HG03565 (cell line): Measurements from ENCODE around the gene A2ML1.
"Not testable (repeated sequence)": the region's sequence is repeated elsewhere in the genome, so short reads cannot be mapped to it uniquely, and the experiment has no call there.

Experiments
- ATAC-seq: cut with Tn5 transposase; IDR thresholded peaks from one replicate; pipeline ENCODE4 v1.9.1; 2021; ENCODE audit warnings: mild to moderate bottlenecking, moderate library complexity; ENCODE audit not compliant: unreplicated experiment

The A2ML1 gene

GRCh38 chr12:8847435-8847834, 25.0 kb downstream of the A2ML1 start:
- no peak for ATAC-seq

GRCh38 chr12:8849876-8850275, 27.5 kb downstream of the A2ML1 start:
- no peak for ATAC-seq

- no peak for ATAC-seq
These were observed 29.7 kb downstream of the A2ML1 start for GRCh38 chr12:8852119-8852518.

DNA sequence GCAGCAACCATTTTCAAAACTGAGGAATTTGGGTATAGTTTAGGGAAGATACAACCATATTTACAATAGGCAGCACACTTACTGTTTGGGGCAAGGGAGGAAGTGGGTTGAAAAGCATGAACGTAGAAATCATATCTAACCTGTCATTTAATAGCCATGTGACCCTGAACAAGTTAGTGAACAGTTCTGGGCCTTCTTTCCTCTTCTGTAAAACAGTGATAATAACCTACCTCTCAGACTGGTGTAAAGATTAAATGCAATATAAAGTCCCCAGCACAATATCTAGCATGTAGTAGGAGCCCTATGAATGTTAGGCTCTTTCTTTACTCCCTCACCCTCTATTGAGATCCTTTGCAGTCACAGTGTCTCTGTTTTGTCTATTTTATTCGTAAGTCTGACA, 33.5 kb downstream of the A2ML1 start:
- ATAC-seq: no peak

- ATAC-seq: not testable (repeated sequence)
These were observed 37.0 kb downstream of the A2ML1 start for GRCh38 chr12:8859448-8859847.

DNA sequence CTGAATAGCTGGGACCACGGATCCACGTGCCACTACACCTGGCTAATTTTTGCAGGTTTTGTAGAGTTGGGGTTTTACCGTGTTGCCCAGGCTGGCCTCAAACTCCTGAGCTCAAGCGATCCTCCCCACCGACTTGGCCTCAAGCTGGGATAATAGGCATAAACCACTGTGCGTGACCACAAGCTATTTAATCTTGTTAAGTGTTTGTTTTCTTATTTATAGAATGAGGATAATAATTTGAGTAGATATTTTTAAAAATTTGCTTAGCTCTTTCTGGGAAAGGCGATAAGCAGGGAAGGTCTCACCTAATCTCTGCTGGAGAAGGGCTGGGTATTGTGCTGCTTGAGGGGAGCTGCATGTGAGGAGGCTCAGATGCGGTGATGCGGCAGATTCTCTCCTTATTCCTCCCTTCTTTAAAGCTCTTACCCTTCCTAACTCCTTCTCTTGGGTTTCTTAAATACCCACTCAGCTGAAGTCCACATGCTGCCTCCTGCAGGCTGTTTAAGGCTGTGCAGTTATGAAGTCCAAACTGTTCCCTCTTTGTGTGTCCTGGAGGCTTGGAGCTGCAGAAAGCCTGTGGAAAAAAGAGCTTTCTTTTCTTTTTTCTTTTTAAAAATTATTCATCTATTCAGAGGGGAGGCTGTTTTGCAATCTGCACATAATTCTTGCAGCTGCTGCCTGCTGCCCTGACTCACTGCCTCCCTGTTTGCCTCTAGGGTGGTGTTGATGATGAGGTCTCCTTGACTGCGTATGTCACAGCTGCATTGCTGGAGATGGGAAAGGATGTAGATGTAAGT, 37.9 kb downstream of the A2ML1 start:
- ATAC-seq: no peak

DNA sequence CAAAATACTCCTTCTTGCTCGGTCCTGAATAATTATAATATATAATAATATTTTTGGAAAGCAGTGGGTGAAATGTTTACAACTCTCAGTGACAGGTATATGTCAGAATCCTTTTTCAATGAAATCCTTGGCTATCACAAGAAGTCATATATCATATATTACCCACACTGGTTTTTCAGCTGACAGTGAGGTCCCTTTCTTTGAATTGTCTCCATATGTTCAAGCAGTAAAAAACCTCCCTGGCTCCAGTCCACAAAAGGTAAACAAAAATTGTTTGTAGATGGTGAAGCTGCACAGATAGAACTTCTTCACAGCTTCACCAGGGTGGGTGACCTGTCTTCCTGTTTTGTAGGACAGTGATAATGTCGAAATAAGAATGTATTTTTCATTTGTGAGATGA, 44.0 kb downstream of the A2ML1 start:
- no peak for ATAC-seq

DNA sequence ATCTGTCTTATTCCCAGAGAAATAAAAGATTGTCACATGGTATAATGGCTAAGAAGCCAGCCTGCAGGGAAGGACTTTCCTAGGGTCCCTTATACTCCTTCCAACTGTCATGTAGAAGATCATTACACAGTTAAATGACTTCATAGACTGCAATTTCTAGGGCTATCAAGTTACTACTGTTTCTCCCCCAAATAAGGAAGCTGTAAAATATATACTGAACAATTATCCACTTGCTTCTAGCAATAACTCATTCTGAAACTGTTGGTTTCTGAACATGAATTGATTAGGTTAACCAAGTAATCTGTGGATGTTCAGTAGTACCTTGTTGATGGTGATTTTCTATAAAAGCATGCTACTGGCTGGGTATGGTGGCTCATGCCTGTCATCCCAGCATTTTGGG, 44.6 kb downstream of the A2ML1 start:
- no peak for ATAC-seq

DNA sequence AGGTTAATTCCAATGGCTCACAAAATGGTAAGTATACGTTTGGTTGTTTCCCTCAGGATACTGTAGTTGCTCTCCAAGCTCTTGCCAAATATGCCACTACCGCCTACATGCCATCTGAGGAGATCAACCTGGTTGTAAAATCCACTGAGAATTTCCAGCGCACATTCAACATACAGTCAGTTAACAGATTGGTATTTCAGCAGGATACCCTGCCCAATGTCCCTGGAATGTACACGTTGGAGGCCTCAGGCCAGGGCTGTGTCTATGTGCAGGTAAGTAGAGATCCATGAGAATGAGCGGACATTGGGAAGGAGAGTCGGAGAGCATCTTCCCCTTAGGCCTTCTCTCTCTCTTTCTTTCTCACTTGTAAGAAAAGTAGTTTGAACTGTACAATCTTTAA, 45.4 kb downstream of the A2ML1 start:
- no peak for ATAC-seq

DNA sequence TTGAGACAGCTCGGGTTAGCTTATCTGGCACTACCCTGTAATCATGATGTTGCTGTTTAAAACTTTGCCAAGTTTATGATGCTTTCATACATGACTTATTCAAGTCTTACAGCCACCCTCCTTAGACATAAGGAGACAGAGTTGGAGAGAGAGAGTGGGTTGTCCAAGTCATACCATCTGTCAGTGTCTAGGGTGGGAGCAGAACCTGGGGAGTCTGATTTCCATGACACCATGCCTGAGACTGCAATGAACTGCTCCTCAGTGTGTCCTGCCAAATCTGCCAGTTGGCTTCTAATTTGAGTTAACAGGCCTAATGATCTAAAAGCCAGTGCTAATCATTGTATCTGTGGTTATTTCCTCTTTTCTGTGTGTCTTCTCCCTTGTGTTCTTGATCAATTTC, 48.2 kb downstream of the A2ML1 start:
- ATAC-seq: no peak

GRCh38 chr12:8871068-8871467, 48.6 kb downstream of the A2ML1 start:
- no peak for ATAC-seq

DNA sequence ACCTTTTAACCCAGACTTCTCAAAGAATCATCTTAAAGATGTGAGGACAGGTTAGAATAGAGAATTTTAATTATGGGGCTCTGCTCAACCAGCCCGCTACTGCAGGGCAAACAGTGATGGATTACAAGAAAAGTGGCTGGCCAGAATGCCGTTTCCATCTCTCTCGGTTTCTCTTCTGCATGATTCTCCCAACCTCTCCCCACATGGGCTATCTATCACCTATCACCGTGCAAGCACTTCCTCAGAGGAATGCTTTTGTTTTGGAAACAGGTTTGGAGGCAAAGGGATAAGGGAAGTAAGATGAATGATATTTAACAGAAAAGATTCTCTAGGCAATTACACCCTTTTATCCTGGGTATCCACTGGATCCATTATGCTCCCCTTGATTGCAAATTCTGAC, 54.5 kb downstream of the A2ML1 start:
- ATAC-seq: no peak

GRCh38 chr12:8886502-8887284, 64.3 kb downstream of the A2ML1 start:
- no peak for ATAC-seq

DNA sequence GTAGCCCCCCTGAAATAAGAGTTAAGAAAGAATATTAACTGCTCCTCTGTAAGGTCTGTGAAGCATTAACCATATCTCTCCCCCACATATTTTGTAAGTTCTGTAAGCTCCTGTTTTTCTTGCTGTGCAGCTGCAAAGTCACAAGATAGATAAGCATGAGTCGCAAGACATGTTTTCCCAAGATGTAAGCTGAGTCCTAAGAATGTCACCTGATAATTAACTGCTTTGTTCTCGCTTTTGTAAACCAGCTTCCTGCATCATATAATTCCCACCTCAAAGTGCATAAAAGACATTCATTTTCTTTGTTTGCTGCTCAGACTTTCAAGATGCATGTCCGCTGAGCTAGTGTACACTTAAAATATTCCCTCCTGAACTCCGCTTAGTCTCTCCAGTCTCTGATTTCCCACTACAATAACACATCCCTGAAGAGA, 64.9 kb downstream of the A2ML1 start:
- no peak for ATAC-seq

DNA sequence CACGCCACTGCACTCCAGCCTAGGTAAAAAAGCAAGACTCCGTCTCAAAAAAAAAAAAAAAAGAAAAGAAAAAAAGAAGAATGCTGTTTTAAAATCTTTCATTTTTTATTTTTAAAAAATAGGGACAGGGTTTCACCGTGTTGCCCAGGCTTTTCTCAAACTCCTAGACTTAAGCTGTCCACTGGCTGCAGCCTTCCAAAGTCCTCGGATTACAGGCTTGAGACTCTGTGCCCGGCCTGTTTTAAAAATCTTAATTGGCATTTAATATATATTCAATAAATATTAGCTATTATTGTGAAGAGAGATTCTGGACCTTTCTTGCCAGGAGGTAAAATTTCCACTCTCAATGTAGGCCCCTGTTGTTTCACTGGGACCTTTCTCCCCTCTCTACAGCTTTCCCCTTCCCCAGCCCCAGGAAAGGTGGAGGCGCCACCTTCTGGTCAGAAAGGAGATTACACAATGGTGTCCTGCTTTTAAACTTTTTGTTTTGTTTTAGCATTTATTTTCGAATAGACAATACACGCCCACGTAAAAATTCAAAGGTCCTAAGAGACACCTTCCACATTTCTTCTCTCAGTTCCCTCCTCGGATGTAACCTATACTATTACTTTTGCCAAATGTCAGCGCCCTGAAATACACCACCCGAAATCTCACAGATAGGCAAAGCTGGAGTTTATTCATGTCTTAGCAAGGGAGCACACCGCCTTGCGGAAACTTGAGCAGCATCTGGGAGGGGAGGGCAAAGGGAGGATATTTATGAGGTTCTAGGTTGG, 68.1 kb downstream of the A2ML1 start:
- no peak for ATAC-seq

- ATAC-seq: no peak
These were observed 69.6 kb downstream of the A2ML1 start for GRCh38 chr12:8891976-8892375.

DNA sequence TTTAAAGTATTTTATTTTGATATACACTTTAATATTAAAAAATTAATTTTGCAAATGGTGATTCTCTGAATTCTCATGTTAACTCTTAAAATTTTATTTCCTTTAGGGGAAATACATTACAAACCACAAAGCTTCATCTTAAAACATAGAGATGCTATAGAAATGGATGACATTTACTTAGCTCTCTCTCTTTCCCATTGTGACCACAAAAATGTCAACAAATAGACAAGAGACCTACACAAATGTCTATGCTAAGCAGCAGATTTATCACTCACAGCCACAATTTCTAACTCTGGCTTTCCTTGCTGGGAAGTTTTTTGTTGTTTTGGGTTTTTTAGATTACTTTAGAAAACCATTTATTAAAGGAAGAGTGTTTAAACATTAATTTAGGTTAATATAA, 72.0 kb downstream of the A2ML1 start:
- no peak for ATAC-seq

DNA sequence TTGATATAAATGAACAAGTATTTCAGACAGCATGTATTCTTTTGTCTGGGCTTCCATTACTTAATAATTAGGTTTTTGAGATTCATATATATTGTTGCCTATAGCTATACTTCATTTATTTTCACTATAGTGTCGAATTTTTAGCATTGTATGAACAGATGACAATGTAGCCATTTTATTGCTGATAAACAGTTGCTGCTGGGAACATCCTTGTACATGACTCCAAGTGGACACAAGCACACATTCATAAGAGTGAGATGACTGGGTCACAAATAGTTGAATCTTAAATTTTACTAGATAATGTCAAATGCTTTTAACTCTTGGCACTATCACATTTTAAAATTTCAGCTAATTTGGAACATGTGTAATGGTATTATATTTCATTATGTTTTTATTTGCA, 72.6 kb downstream of the A2ML1 start:
- ATAC-seq: no peak

DNA sequence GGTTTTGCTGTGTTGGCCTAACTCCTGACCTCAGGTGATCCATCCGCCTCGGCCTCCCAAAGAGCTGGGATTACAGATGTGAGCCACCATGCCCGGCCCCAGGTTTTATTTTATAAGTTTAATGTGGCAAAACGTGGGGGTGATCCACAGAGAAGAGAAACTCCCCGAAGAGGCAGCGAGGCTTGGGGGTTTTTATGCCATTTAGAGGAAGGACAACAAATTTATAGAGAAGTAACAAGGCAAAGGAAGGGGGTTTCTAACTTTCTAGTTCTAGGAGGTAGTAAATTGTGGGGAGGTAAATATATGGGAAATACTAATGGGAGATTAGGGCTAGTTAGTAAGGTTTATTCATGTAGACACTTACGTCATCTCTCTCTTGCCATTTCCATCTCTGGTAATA, 74.7 kb downstream of the A2ML1 start:
- ATAC-seq: no peak

GRCh38 chr12:8899830-8900229, 77.4 kb downstream of the A2ML1 start:
- ATAC-seq: no peak

DNA sequence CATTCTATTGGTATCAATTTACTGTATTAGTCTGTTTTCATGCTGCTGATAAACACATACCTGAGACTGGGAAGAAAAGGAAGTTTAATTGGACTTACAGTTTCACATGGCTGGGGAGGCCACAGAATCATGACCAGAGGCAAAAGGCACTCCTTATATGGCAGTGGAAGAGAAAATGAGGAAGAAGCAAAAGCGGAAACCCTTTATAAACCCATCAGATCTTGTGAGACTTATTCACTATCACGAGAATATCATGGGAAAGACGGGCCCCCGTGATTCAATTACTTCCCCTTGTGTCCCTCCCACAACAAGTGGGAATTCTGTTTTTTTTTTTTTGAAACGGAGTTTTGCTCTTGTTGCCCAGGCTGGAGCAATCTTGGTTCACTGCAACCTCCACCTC, 80.3 kb downstream of the A2ML1 start:
- ATAC-seq: not testable (repeated sequence)

GRCh38 chr12:8903646-8904045, 81.2 kb downstream of the A2ML1 start:
- ATAC-seq: no peak
